Measurements from ENCODE around the gene GFRA4.

GFRA4 gene

GRCh38 chr20:3663031-3663701 lies at the start of gene GFRA4:
GFRA4 (minus strand) TSS chr20:3663399; CDS start chr20:3663399, 0 bp downstream.
- no peak for DNase-seq (ENCODE audit: low read depth in 3 of 3)

- DNase-seq (ENCODE audit: low read depth in 3 of 3), result no peak
These were observed 49.2 kb upstream of the GFRA4 start, which contains the start of gene SIGLEC1 for GRCh38 chr20:3712279-3712873. SIGLEC1 (minus strand) TSS chr20:3712600; CDS start chr20:3707128, 5,472 bp downstream.

- DNase-seq (ENCODE audit: low read depth in 3 of 3), result no peak
These were observed 48.3 kb upstream of the GFRA4 start for GRCh38 chr20:3711484-3711941.

GRCh38 chr20:3710703-3711483 lies 47.7 kb upstream of the GFRA4 start:
- peak; percentile 45 to 72 (median 60) for DNase-seq (ENCODE audit: low read depth in 3 of 3)

- DNase-seq (ENCODE audit: low read depth in 3 of 3), result no peak
These were observed 46.8 kb upstream of the GFRA4 start for GRCh38 chr20:3710011-3710466.

GRCh38 chr20:3707508-3707899 lies 44.3 kb upstream of the GFRA4 start:
- DNase-seq (ENCODE audit: low read depth in 3 of 3), result no peak

GRCh38 chr20:3706774-3707507 lies 43.7 kb upstream of the GFRA4 start:
- no peak for DNase-seq (ENCODE audit: low read depth in 3 of 3)

- DNase-seq (ENCODE audit: low read depth in 3 of 3), result no peak
These were observed 43.0 kb upstream of the GFRA4 start for GRCh38 chr20:3705970-3706739.

GRCh38 chr20:3705491-3705969 lies 42.3 kb upstream of the GFRA4 start:
- DNase-seq (ENCODE audit: low read depth in 3 of 3), result no peak

GRCh38 chr20:3704087-3704486 lies 40.9 kb upstream of the GFRA4 start:
- no peak for DNase-seq (ENCODE audit: low read depth in 3 of 3)

- DNase-seq (ENCODE audit: low read depth in 3 of 3), result no peak
These were observed 39.6 kb upstream of the GFRA4 start for GRCh38 chr20:3702611-3703391.

GRCh38 chr20:3701061-3701998 lies 38.1 kb upstream of the GFRA4 start:
- no peak for DNase-seq (ENCODE audit: low read depth in 3 of 3)

GRCh38 chr20:3699037-3699436 lies 35.8 kb upstream of the GFRA4 start:
- no peak for DNase-seq (ENCODE audit: low read depth in 3 of 3)

- DNase-seq (ENCODE audit: low read depth in 3 of 3), result no peak
These were observed 35.4 kb upstream of the GFRA4 start for GRCh38 chr20:3698591-3699001.

- DNase-seq (ENCODE audit: low read depth in 3 of 3), result no peak
These were observed 34.5 kb upstream of the GFRA4 start for GRCh38 chr20:3697588-3698305.

- no peak for DNase-seq (ENCODE audit: low read depth in 3 of 3)
These were observed 33.8 kb upstream of the GFRA4 start for GRCh38 chr20:3696745-3697587.

GRCh38 chr20:3696200-3696599 lies 33.0 kb upstream of the GFRA4 start:
- no peak for DNase-seq (ENCODE audit: low read depth in 3 of 3)
